A549 (cell line): Measurements from ENCODE around the gene ELOVL2.

ENCODE experiments used
- CHD2 ChIP-seq: fragments of 150-350 bp; IDR thresholded peaks from 2 replicates; pipeline ENCODE4 v1.6.1; 2014; ENCODE audit warnings: low read length; ENCODE audit not compliant: partially characterized antibody
- CTCF ChIP-seq: fragments of >200 bp; sonication (Bioruptor Twin); formaldehyde crosslinking; IDR thresholded peaks from 3 replicates; pipeline ENCODE4 v1.5.1; 2016
- FOSL2 ChIP-seq, 2 experiments: fragments of 450-650 bp in 1 of 2; fragments of >200 bp in 1 of 2; sonication (Bioruptor Twin) in 1 of 2; formaldehyde crosslinking; IDR thresholded peaks; 2 replicates each; pipeline versions ENCODE4 v1.5.0 to v1.6.1; 2016 to 2020; ENCODE audit warnings: mild to moderate bottlenecking in 1 of 2, moderate library complexity in 1 of 2
- POLR2A ChIP-seq: IDR thresholded peaks from 2 replicates; pipeline ENCODE4 v1.6.1; 2012; ENCODE audit warnings: mild to moderate bottlenecking, low read length
- POLR2AphosphoS2 ChIP-seq: conservative IDR thresholded peaks from 2 replicates; pipeline ENCODE4 v1.6.1; 2012; ENCODE audit warnings: low read length, improper control_type of control experiment, inconsistent platforms
- TF ChIP-seq, protein P1 (sequence below): fragments of >200 bp; sonication (Bioruptor Twin); formaldehyde crosslinking; IDR thresholded peaks from 2 replicates; pipeline ENCODE4 v1.6.1; 2016

DNA sequence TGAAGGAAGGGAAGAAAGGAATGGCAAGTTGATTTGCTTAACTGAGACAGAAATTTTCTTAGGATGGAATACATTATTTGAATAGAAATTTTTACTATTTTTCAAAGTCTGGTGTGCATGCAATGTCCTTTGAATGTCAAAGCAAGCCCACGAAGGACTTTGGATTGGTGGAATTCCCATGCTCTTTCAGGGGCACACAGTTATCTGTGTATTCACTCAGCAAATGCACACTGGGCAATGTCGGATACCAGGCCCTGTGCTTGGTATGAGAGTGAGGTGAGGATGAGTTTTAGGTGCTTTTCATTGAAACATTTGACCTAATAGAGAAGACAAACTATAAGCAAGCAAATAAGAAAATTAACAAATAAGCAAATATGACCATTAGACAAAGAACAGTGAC lies 83.9 kb downstream of the ELOVL2 start:
- TF ChIP-seq POLR2AphosphoS2 (no peak), CTCF (no peak), POLR2A (no peak), CHD2 (no peak), FOSL2 (IDR thresholded peaks at IDR 0.05) (no peak), FOSL2 (CRISPR knock-in tag; IDR thresholded peaks at IDR 0.05) (no peak)
- TF ChIP-seq, protein P1, sequence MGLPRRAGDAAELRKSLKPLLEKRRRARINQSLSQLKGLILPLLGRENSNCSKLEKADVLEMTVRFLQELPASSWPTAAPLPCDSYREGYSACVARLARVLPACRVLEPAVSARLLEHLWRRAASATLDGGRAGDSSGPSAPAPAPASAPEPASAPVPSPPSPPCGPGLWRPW = no peak
